T-helper 17 cell (primary cell): ENCODE results near the gene CSTF3. TPM values are rescaled to one million over a fixed set of nuclear protein-coding genes. Genes with fewer than 3 reads are reported as not detected.

Experiments used
- ATAC-seq: fragments of 150-1000 bp; cut with Tn5 transposase; 2 replicates; pipeline ENCODE4 v1.10.0; 2021; ENCODE audit warnings: mild to moderate bottlenecking, moderate library complexity
- DNase-seq, 3 donors: peaks; one replicate each; pipeline versions ENCODE4 v3.0.0 to v3.0.0-alpha.2; 2020 to 2021
- H3K9me3 ChIP-seq: one replicate; pipeline ENCODE4 v1.7.0; 2013; ENCODE audit warnings: low read length, mild to moderate bottlenecking; ENCODE audit not compliant: control insufficient read depth, poor library complexity, severe bottlenecking
- H3K27ac Mint-ChIP-seq: one replicate; pipeline ENCODE4 v1.8.0; 2022; ENCODE audit warnings: mild to moderate bottlenecking, moderate library complexity, mixed read lengths
- H3K27me3 Mint-ChIP-seq: one replicate; pipeline ENCODE4 v1.8.0; 2022; ENCODE audit warnings: mixed read lengths
- H3K36me3 Mint-ChIP-seq: one replicate; pipeline ENCODE4 v1.8.0; 2022; ENCODE audit warnings: low read depth, mixed read lengths
- H3K4me1 Mint-ChIP-seq: one replicate; pipeline ENCODE4 v1.8.0; 2022; ENCODE audit warnings: mild to moderate bottlenecking, mixed read lengths
- H3K4me3 Mint-ChIP-seq: one replicate; pipeline ENCODE4 v1.8.0; 2022; ENCODE audit warnings: mild to moderate bottlenecking, moderate library complexity, mixed read lengths
- total RNA-seq, 4 donors: library from RNA in 2 of 4; stranded (reverse) in 2 of 4; gene quantifications; one replicate each; pipeline ENCODE4 v1.2.3 and lab custom pipeline; 2022 to 2026

CSTF3 gene
- total RNA-seq = 10 to 100 TPM; 12.0 to 16.8 TPM
- 17.3 to 18.9 reads per million in 2 donors for total RNA-seq (lab: John Stamatoyannopoulos, UW)

- H3K27ac Mint-ChIP-seq = peak within 1 kb of the TSS; percentile 99
- no peaks in the 10 kb centered on the region for H3K27me3 Mint-ChIP-seq
- DNase-seq (peak; percentile 85 to 95 (median 93)), ATAC-seq (peak; percentile 96)
- no peaks in the 10 kb centered on the region for H3K9me3 ChIP-seq
- H3K4me1 Mint-ChIP-seq = peaks cover 43% of the 10 kb centered on the region
- H3K4me3 Mint-ChIP-seq = peak within 1 kb of the TSS; percentile 100
- H3K36me3 Mint-ChIP-seq = peaks cover 4% of the 10 kb centered on the region
Observed at GRCh38 chr11:33161120-33162005, at the start of gene CSTF3. TSS of gene CSTF3 (minus strand) at chr11:33161480. CDS start at chr11:33161325, 155 bp downstream.

- H3K36me3 Mint-ChIP-seq = no peaks in the 10 kb centered on the region
- H3K27me3 Mint-ChIP-seq = peaks cover 6% of the 10 kb centered on the region
- ATAC-seq = no peak
- DNase-seq = no peak
- H3K4me3 Mint-ChIP-seq = no peak overlapping the region
- no peaks in the 10 kb centered on the region for H3K9me3 ChIP-seq
- no peak overlapping the region for H3K27ac Mint-ChIP-seq
- H3K4me1 Mint-ChIP-seq = no peaks in the 10 kb centered on the region
Observed at GRCh38 chr11:33208150-33208549, 46.9 kb upstream of the CSTF3 start.

- H3K27me3 Mint-ChIP-seq = peaks cover 6% of the 10 kb centered on the region
- H3K9me3 ChIP-seq = no peaks in the 10 kb centered on the region
- DNase-seq (no peak), ATAC-seq (no peak)
- H3K27ac Mint-ChIP-seq = no peak overlapping the region
- no peaks in the 10 kb centered on the region for H3K36me3 Mint-ChIP-seq
- H3K4me1 Mint-ChIP-seq = no peaks in the 10 kb centered on the region
- H3K4me3 Mint-ChIP-seq = no peak overlapping the region
Observed at GRCh38 chr11:33207408-33207985, 46.2 kb upstream of the CSTF3 start.

GRCh38 chr11:33197915-33198727 is 36.8 kb upstream of the CSTF3 start:
- H3K36me3 Mint-ChIP-seq = peaks cover 4% of the 10 kb centered on the region

GRCh38 chr11:33195462-33196173 is 34.3 kb upstream of the CSTF3 start:
- Mint-ChIP-seq H3K27me3 (no peaks in the 10 kb centered on the region), H3K36me3 (peaks cover under 1% of the 10 kb centered on the region), H3K4me1 (peaks cover 2% of the 10 kb centered on the region), H3K27ac (no peak overlapping the region), H3K4me3 (no peak overlapping the region)
- no peak for DNase-seq
- H3K9me3 ChIP-seq = no peaks in the 10 kb centered on the region
- ATAC-seq = no peak

More at GRCh38 chr11:33197915-33198727, 36.8 kb upstream of the CSTF3 start:
- Mint-ChIP-seq H3K27me3 (no peaks in the 10 kb centered on the region), H3K4me3 (no peak overlapping the region), H3K27ac (peak overlapping the region; percentile 51), H3K4me1 (peaks cover 2% of the 10 kb centered on the region)
- no peaks in the 10 kb centered on the region for H3K9me3 ChIP-seq
- DNase-seq = no peak
- ATAC-seq = no peak

GRCh38 chr11:33194455-33194854 is 33.2 kb upstream of the CSTF3 start:
- DNase-seq (no peak), ATAC-seq (no peak)
- no peak overlapping the region for H3K27ac Mint-ChIP-seq
- H3K4me1 Mint-ChIP-seq = peaks cover 2% of the 10 kb centered on the region
- no peaks in the 10 kb centered on the region for H3K36me3 Mint-ChIP-seq
- H3K4me3 Mint-ChIP-seq = no peak overlapping the region
- H3K9me3 ChIP-seq = no peaks in the 10 kb centered on the region
- no peaks in the 10 kb centered on the region for H3K27me3 Mint-ChIP-seq

GRCh38 chr11:33191467-33191866 is 30.2 kb upstream of the CSTF3 start:
- H3K27ac Mint-ChIP-seq = no peak overlapping the region
- H3K4me3 Mint-ChIP-seq = no peak overlapping the region
- H3K9me3 ChIP-seq = no peaks in the 10 kb centered on the region
- peaks cover 5% of the 10 kb centered on the region for H3K36me3 Mint-ChIP-seq
- ATAC-seq = no peak
- no peaks in the 10 kb centered on the region for H3K27me3 Mint-ChIP-seq
- H3K4me1 Mint-ChIP-seq = peaks cover 3% of the 10 kb centered on the region
- DNase-seq = no peak

- no peak overlapping the region for H3K27ac Mint-ChIP-seq
- DNase-seq = no peak
- no peaks in the 10 kb centered on the region for H3K27me3 Mint-ChIP-seq
- ATAC-seq = no peak
- H3K4me3 Mint-ChIP-seq = no peak overlapping the region
- peaks cover 3% of the 10 kb centered on the region for H3K4me1 Mint-ChIP-seq
- peaks cover 5% of the 10 kb centered on the region for H3K36me3 Mint-ChIP-seq
- no peaks in the 10 kb centered on the region for H3K9me3 ChIP-seq
Observed at GRCh38 chr11:33187998-33188722, 26.9 kb upstream of the CSTF3 start.

GRCh38 chr11:33185756-33186155 is 24.5 kb upstream of the CSTF3 start:
- Mint-ChIP-seq H3K36me3 (peaks cover 5% of the 10 kb centered on the region), H3K27me3 (no peaks in the 10 kb centered on the region), H3K4me3 (no peak overlapping the region), H3K27ac (no peak overlapping the region), H3K4me1 (peaks cover 3% of the 10 kb centered on the region)
- H3K9me3 ChIP-seq = no peaks in the 10 kb centered on the region
- no peak for ATAC-seq
- DNase-seq = no peak

GRCh38 chr11:33182246-33182878 is 21.1 kb upstream of the CSTF3 start:
- Mint-ChIP-seq H3K4me1 (peaks cover 6% of the 10 kb centered on the region), H3K36me3 (no peaks in the 10 kb centered on the region), H3K27me3 (no peaks in the 10 kb centered on the region), H3K4me3 (no peak overlapping the region), H3K27ac (no peak overlapping the region)
- no peaks in the 10 kb centered on the region for H3K9me3 ChIP-seq
- ATAC-seq (no peak), DNase-seq (no peak)

GRCh38 chr11:33179348-33179803 is 18.1 kb upstream of the CSTF3 start:
- Mint-ChIP-seq H3K36me3 (peaks cover 5% of the 10 kb centered on the region), H3K27ac (no peak overlapping the region), H3K27me3 (no peaks in the 10 kb centered on the region), H3K4me3 (no peak overlapping the region), H3K4me1 (peaks cover 6% of the 10 kb centered on the region)
- H3K9me3 ChIP-seq = no peaks in the 10 kb centered on the region
- DNase-seq (no peak), ATAC-seq (peak; percentile 50)
